Suprapubic skin (tissue), 3 donors: ENCODE data around the gene TBC1D21.

Experiments used
- EP300 ChIP-seq: sonication (generic); formaldehyde crosslinking; IDR thresholded peaks from one replicate; pipeline ENCODE4 v1.6.1; 2017; ENCODE audit warnings: antibody characterized with exemption
- POLR2A ChIP-seq, 2 donors: fragments of 450-650 bp; IDR thresholded peaks; one replicate each; pipeline ENCODE4 v1.6.1; 2017; ENCODE audit warnings: antibody characterized with exemption in 2 of 2, mild to moderate bottlenecking in 2 of 2, moderate library complexity in 2 of 2
- TF ChIP-seq, protein P1 (sequence below), 2 donors: fragments of 200-600 bp in 1 of 2; fragments of 450-650 bp in 1 of 2; sonication (generic) in 1 of 2; IDR thresholded peaks; one replicate each; pipeline ENCODE4 v1.5.1; 2016 to 2019; ENCODE audit warnings: antibody characterized with exemption in 2 of 2, mild to moderate bottlenecking in 1 of 2, moderate library complexity in 1 of 2

DNA sequence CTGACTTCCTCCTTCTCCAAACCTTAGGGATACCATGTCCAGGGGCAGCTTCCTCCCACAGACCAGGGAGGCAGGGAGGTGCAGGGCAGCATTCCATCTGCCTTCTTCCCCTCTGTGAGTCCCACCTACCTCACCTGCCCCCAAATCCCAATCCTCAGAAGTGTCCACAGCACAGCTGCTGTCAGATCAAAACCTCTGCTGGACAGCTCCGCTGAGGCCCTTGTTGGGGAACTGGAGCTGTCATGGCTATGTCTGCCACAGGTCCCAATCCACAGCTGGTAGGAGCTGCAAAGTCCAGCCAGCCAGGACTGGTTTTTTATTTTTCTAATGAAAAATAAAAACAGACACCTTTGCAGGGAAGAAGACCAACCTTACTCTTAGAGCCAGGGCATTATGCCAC, 40.7 kb upstream of the TBC1D21 start:
- TF ChIP-seq, protein P1, sequence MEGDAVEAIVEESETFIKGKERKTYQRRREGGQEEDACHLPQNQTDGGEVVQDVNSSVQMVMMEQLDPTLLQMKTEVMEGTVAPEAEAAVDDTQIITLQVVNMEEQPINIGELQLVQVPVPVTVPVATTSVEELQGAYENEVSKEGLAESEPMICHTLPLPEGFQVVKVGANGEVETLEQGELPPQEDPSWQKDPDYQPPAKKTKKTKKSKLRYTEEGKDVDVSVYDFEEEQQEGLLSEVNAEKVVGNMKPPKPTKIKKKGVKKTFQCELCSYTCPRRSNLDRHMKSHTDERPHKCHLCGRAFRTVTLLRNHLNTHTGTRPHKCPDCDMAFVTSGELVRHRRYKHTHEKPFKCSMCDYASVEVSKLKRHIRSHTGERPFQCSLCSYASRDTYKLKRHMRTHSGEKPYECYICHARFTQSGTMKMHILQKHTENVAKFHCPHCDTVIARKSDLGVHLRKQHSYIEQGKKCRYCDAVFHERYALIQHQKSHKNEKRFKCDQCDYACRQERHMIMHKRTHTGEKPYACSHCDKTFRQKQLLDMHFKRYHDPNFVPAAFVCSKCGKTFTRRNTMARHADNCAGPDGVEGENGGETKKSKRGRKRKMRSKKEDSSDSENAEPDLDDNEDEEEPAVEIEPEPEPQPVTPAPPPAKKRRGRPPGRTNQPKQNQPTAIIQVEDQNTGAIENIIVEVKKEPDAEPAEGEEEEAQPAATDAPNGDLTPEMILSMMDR (IDR thresholded peaks at IDR 0.05): no peak
- TF ChIP-seq EP300: no peak
- TF ChIP-seq POLR2A (IDR thresholded peaks at IDR 0.05): no peak
